ENCODE measurements around the gene ZNF808.
"Not testable (repeated sequence)": the region's sequence is repeated elsewhere in the genome, so short reads cannot be mapped to it uniquely, and the experiment has no call there.

Gene ZNF808

GRCh38 chr19:52593441-52593840 lies 66.0 kb downstream of the ZNF808 start:
- DNase-seq (ENCODE audit: low read depth, low spot score) = not testable (repeated sequence)

GRCh38 chr19:52599241-52599640 lies 71.8 kb downstream of the ZNF808 start:
- no peak for DNase-seq (ENCODE audit: low read depth, low spot score)

- DNase-seq (ENCODE audit: low read depth, low spot score) = no peak
These were observed 73.2 kb downstream of the ZNF808 start for GRCh38 chr19:52600639-52601024.

- DNase-seq (ENCODE audit: low read depth, low spot score) = peak; percentile 36
These were observed 73.8 kb downstream of the ZNF808 start for GRCh38 chr19:52601025-52601973.

- DNase-seq (ENCODE audit: low read depth, low spot score) = not testable (repeated sequence)
These were observed 74.5 kb downstream of the ZNF808 start for GRCh38 chr19:52601974-52602366.

GRCh38 chr19:52602941-52603340 lies 75.5 kb downstream of the ZNF808 start:
- no peak for DNase-seq (ENCODE audit: low read depth, low spot score)

- no peak for DNase-seq (ENCODE audit: low read depth, low spot score)
These were observed 76.2 kb downstream of the ZNF808 start for GRCh38 chr19:52603558-52604207.

All from brain pericyte (primary cell).